Fibroblast of villous mesenchyme (primary cell): ENCODE data around the gene HTR4. TPM values are rescaled to one million over a fixed set of nuclear protein-coding genes. Genes with fewer than 3 reads are reported as not detected.

ENCODE experiments used
- DNase-seq: peaks from one replicate; pipeline ENCODE4 v3.0.0-alpha.2; 2010; ENCODE audit warnings: low read depth
- H3K4me3 ChIP-seq: 2 replicates; pipeline ENCODE4 v1.5.1; 2011; ENCODE audit warnings: low read depth, mild to moderate bottlenecking, low read length
- total RNA-seq: library from RNA; depleted of rRNA; stranded (reverse); fragments of >200 nt; gene quantifications from 2 replicates; pipeline ENCODE4 v1.2.3, GENCODE V29; 2012
- TF ChIP-seq, protein P1 (sequence below): IDR thresholded peaks from 2 replicates; pipeline ENCODE4 v1.5.1; 2012; ENCODE audit warnings: low read depth, mild to moderate bottlenecking, low read length; ENCODE audit not compliant: insufficient read depth

Gene HTR4
- total RNA-seq, 1 donor = not detected

DNA sequence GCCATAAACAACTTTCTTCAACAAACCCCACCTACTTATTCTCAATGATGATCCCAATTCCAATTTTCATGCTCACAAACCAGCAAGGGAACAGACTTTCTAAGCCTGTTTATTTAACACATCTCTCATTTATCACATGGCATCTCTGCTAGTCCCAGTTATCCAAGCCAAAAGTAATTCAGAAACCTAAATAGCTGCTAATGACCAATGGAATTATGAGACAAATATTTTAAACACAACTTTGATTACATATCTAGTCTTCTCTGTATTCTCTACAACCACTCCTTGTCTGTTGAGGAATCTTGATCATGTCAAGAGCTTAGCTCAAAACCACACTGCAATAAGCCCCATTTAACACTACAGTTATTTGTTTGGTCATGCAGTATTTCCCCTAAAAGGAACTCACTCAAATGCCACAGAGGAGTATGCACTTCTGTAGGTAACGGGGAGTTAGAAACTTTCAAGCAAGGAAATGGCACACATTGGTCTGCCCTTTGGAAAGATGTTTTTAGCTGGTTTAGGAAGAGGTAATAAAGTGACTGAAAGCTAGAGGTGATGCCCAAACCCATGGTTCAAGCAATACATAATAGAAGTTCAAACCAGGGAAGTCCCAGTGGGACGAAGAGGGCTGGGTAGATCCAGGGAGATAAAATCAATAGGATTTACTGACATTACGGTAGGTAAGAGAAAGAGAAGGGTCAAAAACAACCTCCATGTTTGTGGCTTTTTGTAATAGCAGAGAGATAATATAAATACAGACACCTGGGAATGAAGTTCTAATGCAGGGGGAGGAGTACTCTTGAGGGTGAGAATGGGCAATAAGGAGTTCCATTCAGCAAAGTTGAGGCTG, 42.1 kb upstream of the HTR4 start:
- DNase-seq = no peak
- H3K4me3 ChIP-seq = no peak overlapping the region
- TF ChIP-seq, protein P1, sequence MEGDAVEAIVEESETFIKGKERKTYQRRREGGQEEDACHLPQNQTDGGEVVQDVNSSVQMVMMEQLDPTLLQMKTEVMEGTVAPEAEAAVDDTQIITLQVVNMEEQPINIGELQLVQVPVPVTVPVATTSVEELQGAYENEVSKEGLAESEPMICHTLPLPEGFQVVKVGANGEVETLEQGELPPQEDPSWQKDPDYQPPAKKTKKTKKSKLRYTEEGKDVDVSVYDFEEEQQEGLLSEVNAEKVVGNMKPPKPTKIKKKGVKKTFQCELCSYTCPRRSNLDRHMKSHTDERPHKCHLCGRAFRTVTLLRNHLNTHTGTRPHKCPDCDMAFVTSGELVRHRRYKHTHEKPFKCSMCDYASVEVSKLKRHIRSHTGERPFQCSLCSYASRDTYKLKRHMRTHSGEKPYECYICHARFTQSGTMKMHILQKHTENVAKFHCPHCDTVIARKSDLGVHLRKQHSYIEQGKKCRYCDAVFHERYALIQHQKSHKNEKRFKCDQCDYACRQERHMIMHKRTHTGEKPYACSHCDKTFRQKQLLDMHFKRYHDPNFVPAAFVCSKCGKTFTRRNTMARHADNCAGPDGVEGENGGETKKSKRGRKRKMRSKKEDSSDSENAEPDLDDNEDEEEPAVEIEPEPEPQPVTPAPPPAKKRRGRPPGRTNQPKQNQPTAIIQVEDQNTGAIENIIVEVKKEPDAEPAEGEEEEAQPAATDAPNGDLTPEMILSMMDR = no peak

DNA sequence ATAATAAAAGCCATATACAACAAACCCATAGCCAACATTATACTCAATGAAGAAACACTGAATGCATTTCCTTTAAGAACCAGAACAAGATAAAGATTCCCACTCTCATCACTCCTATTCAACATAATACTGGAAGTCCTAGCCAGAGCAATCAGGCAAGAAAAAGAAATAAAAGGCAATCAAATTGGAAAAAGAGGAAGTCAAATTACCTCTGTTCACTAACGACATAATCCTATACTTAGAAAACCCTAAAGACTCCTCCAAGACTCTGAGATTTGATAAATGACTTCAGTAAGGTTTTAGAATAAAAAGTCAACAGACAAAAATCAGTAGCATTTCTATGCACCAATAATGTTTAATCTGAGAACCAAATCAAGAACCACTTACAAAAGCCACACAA, 36.6 kb upstream of the HTR4 start:
- no peak overlapping the region for H3K4me3 ChIP-seq
- TF ChIP-seq, protein P1 = no peak
- no peak for DNase-seq

DNA sequence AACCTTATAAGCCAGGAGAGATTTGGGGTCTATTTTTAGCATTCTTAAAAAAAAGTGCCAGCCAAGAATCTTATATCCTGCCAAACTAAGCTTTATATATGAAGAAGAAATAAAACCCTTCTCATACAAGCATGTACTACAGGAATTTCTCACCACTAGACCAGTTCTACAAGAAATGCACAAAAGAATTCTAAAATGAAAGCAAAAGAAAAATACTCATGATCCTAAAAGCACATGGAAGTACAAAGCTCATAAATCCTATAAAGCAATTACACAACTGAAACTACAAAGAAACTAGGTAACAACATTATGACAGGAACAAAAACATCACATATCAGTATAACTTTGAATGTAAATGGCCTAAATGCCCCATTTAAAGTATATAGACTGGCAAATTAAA, 34.5 kb upstream of the HTR4 start:
- no peak overlapping the region for H3K4me3 ChIP-seq
- no peak for DNase-seq
- TF ChIP-seq, protein P1 = no peak

DNA sequence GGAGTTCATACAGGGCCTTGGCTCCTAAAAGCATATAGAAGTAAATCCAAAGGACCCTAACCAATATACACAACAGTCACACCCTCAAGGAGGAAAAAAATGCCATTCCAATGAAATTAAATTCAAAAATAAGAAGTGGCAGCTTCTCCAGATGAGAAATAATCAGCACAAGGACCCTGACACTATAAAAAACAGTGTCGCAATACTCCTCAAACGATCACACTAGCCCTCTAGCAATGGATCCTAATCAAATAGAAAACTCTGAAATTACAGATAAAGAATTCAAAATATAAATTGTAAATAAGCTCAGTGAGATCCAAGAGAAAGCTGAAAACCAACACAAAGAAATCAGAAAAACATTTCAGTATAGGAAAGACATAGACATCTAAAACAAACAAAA, 33.5 kb upstream of the HTR4 start:
- no peak for DNase-seq
- H3K4me3 ChIP-seq = no peak overlapping the region
- TF ChIP-seq, protein P1 = no peak

DNA sequence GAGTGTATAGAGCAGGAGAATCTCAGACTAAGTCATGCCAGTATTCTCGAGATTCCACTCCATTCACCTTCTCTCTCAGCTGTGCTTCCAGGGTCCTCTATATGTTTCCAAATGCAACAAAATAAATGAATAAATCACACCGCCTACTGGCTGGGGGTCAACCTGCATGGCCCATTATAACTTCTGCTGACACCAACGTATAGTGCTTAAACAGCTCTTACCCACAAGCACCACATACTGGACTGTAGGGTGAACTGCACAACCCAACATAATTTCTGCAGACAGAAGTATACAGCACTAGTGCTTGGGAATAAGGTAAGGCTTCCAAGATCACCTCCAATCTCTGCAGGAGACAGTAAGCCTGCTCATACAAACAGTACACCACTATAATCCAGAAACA, 33.1 kb upstream of the HTR4 start:
- TF ChIP-seq, protein P1 = peak; percentile 49
- H3K4me3 ChIP-seq = no peak overlapping the region
- peak; percentile 13 for DNase-seq

DNA sequence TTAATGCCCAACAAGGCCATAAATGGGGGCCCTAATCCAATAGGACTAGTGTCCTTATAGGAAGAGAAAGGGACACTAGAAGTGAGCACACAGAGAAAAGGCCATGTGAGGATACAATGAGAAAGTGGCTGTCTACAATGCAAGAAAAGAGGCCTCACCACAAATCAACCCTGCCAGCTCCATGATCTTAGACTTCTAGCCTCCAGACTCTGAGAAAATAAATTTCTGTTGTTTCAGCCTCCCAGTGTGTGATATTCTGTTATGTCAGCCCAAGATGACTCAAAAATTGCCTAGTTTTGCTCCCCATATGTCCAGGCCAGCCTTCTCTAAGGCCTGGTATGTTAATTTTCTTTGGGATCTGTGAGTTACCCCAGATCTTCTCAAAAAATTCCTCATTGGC, 32.3 kb upstream of the HTR4 start:
- DNase-seq = no peak
- no peak overlapping the region for H3K4me3 ChIP-seq
- TF ChIP-seq, protein P1 = no peak
